ENCODE measurements around the gene PARM1. TPM values are rescaled to one million over a fixed set of nuclear protein-coding genes. Genes with fewer than 3 reads are reported as not detected.

The PARM1 gene
- total and polyA plus RNA-seq, 10 donors = 2.6 to 42.6 (median 12.1) TPM

- Histone ChIP-seq H3K27ac (no peak overlapping the region), H3K36me3 (no peaks in the 10 kb centered on the region), H3K4me3 (no peak overlapping the region), H3K9me3 (peaks cover 0 to 3% (median 0%) of the 10 kb centered on the region in 8 donors), H3K4me1 (no peaks in the 10 kb centered on the region), H3K27me3 (replicated peaks in 1 of 7) (no peaks in the 10 kb centered on the region)
- intact Hi-C loops (cut with DNase I; ENCODE audit: low total_unique reads) = no loop called here
- no peak for DNase-seq
- WGBS, 5 donors = 81 to 90% (median 88%) methylated on average over 3 of the region's 3 CpGs
- no peak for TF ChIP-seq POLR2AphosphoS5 (IDR thresholded peaks at IDR 0.05)
- no peak for TF ChIP-seq POLR2A (IDR thresholded peaks at IDR 0.05)
- no peak for TF ChIP-seq CTCF (IDR thresholded peaks at IDR 0.05 in 8 of 11, conservative IDR thresholded peaks at IDR 0.05 in 3 of 11)
Observed at GRCh38 chr4:74997948-74998729, 65.2 kb downstream of the PARM1 start.

GRCh38 chr4:74999714-75000309 lies 66.9 kb downstream of the PARM1 start:
- no peaks in the 10 kb centered on the region for H3K27me3 ChIP-seq (replicated peaks in 1 of 7)
- WGBS, 5 donors = 74 to 82% (median 76%) methylated on average over 6 of the region's 6 CpGs
- no peak for DNase-seq
- H3K4me3 ChIP-seq = no peak overlapping the region
- no peaks in the 10 kb centered on the region for H3K36me3 ChIP-seq
- H3K9me3 ChIP-seq = no peaks in the 10 kb centered on the region
- TF ChIP-seq POLR2A (IDR thresholded peaks at IDR 0.05) (no peak), CTCF (IDR thresholded peaks at IDR 0.05 in 8 of 11, conservative IDR thresholded peaks at IDR 0.05 in 3 of 11) (no peak), POLR2AphosphoS5 (IDR thresholded peaks at IDR 0.05) (no peak)
- no peak overlapping the region for H3K27ac ChIP-seq
- intact Hi-C loops (cut with DNase I; ENCODE audit: low total_unique reads) = no loop called here
- H3K4me1 ChIP-seq = no peaks in the 10 kb centered on the region

- Histone ChIP-seq H3K4me1 (no peaks in the 10 kb centered on the region), H3K27ac (no peak overlapping the region), H3K9me3 (peaks cover 0 to 5% (median 0%) of the 10 kb centered on the region in 8 donors), H3K36me3 (no peaks in the 10 kb centered on the region), H3K27me3 (replicated peaks in 1 of 7) (no peaks in the 10 kb centered on the region), H3K4me3 (no peak overlapping the region)
- intact Hi-C loops (cut with DNase I; ENCODE audit: low total_unique reads) = no loop called here
- DNase-seq = no peak
- 86 to 91% (median 90%) methylated on average over 2 of the region's 2 CpGs for WGBS, 5 donors
- TF ChIP-seq POLR2AphosphoS5 (IDR thresholded peaks at IDR 0.05) (no peak), POLR2A (IDR thresholded peaks at IDR 0.05) (no peak), CTCF (IDR thresholded peaks at IDR 0.05 in 8 of 11, conservative IDR thresholded peaks at IDR 0.05 in 3 of 11) (no peak)
Observed at GRCh38 chr4:75001871-75002270, 69.0 kb downstream of the PARM1 start.

GRCh38 chr4:75002381-75002780 lies 69.5 kb downstream of the PARM1 start:
- Histone ChIP-seq H3K27ac (no peak overlapping the region), H3K4me1 (no peaks in the 10 kb centered on the region), H3K9me3 (peaks cover 0 to 10% (median 4%) of the 10 kb centered on the region in 8 donors), H3K27me3 (replicated peaks in 1 of 7) (no peaks in the 10 kb centered on the region), H3K36me3 (no peaks in the 10 kb centered on the region), H3K4me3 (no peak overlapping the region)
- TF ChIP-seq POLR2A (IDR thresholded peaks at IDR 0.05) = no peak
- TF ChIP-seq POLR2AphosphoS5 (IDR thresholded peaks at IDR 0.05) = no peak
- TF ChIP-seq CTCF (IDR thresholded peaks at IDR 0.05 in 8 of 11, conservative IDR thresholded peaks at IDR 0.05 in 3 of 11) = no peak
- WGBS, 5 donors = 82 to 88% (median 83%) methylated on average over 2 of the region's 2 CpGs
- intact Hi-C loops (cut with DNase I; ENCODE audit: low total_unique reads) = no loop called here
- no peak for DNase-seq

All from spleen (tissue), 11 donors.